Embryonic facial prominence (tissue), 1 donor: Measurements from ENCODE around the gene KIFC1.
"Not testable (repeated sequence)": the region's sequence is repeated elsewhere in the genome, so short reads cannot be mapped to it uniquely, and the experiment has no call there.

Experiments
- DNase-seq: peaks from one replicate; pipeline ENCODE4 v3.0.0-alpha.2; 2016; ENCODE audit errors: extremely low spot score

KIFC1 gene

GRCh38 chr6:33391278-33391921 is at the start of gene KIFC1:
KIFC1 (plus strand) TSS chr6:33391823; CDS start chr6:33391986, 163 bp downstream.
- DNase-seq: peak; percentile 99

GRCh38 chr6:33343606-33343952 is 48.0 kb upstream of the KIFC1 start:
- not testable (repeated sequence) for DNase-seq

- no peak for DNase-seq
These were observed 47.5 kb upstream of the KIFC1 start for GRCh38 chr6:33343953-33344611.

- no peak for DNase-seq
These were observed 46.6 kb upstream of the KIFC1 start for GRCh38 chr6:33344701-33345697.

DNA sequence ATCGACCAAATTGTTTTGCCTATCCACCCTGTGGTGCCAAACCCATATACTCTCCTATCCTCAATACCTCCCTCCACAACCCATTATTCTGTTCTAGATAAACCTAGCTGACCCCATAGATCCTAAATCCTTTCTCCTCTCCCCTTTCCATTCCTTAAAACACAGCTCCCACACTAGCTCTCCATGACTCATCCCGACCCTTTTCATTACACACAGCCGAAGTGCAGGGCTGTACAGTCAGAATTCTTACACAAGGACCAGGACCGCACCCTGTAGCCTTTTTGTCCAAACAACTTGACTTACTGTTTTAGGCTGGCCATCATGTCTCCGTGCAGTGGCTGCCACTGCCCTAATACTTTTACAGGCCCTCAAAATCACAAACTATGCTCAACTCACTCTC is 44.7 kb upstream of the KIFC1 start:
- not testable (repeated sequence) for DNase-seq

GRCh38 chr6:33347816-33348215 is 43.8 kb upstream of the KIFC1 start:
- DNase-seq: no peak

DNA sequence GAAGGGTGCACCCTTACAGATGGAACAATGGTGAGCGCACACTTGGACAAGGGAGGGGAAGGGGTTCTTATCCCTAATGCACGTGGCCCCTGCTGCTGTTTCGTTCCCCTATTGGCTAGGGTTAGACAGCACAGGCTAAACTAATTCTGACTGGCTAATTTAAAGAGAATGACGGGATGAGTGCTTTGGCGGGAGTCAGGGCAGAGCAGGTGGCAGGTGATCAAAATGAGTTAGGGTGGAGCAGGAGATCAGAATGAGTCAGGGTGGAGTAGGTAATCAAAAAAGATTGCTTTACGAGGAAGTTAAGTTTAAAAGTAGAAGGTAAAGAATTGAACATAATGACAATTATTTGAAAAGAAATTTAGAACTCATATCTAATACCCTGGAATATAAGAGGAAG is 35.8 kb upstream of the KIFC1 start:
- DNase-seq: not testable (repeated sequence)

GRCh38 chr6:33356295-33356694 is 35.3 kb upstream of the KIFC1 start:
- DNase-seq: no peak

DNA sequence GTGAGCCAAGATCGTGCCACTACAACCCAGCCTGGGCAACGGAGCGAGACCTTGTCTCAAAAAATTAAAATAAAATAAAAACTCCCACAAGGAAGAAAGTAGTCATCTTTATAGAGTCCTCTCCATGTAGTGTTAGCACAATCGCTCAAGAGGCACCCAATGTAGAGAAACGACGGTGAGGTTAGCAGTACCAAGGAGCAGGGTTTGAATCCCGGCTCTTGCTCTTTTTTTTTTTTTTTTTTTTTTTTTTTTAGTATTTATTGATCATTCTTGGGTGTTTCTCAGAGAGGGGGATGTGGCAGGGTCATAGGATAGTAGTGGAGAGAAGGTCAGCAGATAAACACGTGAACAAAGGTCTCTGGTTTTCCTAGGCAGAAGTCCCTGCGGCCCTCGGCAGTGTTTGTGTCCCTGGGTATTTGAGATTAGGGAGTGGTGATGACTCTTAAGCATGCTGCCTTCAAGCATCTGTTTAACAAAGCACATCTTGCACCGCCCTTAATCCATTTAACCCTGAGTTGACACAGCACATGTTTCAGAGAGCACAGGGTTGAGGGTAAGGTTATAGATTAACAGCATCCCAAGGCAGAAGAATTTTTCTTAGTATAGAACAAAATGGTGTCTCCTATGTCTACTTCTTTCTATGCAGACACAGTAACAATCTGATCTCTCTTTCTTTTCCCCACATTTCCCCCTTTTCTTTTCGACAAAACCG is 34.3 kb upstream of the KIFC1 start:
- DNase-seq: not testable (repeated sequence)

GRCh38 chr6:33359331-33359730 is 32.3 kb upstream of the KIFC1 start:
- no peak for DNase-seq

- not testable (repeated sequence) for DNase-seq
These were observed 28.1 kb upstream of the KIFC1 start for GRCh38 chr6:33363486-33363885.

- not testable (repeated sequence) for DNase-seq
These were observed 27.0 kb upstream of the KIFC1 start for GRCh38 chr6:33364475-33365205.

DNA sequence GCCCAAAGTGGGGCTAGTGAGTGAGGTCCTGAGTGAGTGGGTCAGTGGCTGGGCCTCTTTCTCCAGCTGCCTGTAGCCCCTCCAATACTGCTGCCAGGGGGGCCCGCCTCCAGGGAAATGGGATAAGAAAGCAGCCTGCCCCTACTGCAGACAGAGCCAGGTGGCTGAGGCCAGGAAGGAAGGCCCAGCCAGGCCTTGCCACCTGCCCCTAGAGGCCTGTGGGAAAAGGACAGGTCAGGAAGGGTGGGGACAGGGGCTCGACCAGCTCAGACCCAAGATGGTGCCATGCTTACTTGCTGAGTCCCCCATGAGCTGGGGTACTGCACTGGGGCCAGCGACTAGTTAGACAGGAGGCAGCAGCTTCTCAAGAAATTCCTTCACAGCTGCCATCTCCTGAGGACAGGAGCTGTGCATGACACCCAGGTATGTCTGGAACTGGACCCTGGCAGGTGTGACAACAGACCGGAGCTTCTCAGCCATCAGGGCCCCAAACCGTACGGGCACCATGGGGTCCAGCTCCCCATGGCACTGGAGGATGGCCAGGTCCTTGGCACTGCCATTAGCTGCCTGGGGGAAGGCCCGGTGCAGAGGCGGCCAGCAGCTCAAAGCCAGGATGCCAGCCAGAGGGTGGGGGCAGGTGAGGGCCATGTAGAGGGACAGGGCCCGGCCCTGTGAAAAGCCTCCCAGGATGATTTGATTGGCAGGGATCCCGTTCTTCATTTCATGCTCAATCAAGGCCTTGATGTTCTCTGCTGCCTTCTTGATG is 26.2 kb upstream of the KIFC1 start:
- DNase-seq: not testable (repeated sequence)

DNA sequence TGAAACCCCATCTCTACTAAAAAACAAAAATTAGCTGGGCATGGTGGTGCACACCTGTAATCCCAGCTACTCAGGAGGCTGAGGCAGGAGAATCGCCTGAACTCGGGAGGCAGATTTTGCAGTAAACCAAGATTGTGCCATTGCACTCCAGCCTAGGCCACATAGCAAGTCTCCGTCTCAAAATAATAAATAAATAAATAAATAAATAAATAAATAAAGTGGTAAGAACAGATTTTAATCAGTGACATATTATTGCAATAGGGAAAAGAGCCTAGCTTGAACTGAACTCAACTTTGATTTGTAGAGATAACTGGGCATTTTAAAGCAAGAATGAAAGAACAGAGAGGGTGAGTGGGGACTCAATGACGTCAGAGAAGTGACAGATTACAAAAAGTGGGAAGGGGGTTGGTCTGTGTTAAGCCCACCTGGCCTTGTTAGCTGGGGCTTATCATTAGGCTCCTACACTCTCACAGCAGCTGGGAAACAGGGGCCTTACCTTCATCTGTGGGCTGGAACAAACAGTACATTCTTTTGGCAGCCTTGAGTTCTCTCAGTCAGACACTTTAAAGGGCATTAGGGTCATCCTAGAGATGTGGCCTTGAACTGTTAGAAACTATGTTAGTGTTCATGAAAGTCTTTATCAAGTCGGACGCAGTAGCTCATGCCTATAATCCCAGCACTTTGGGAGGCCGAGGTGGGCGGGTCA is 24.5 kb upstream of the KIFC1 start:
- DNase-seq: no peak

GRCh38 chr6:33367715-33368025 is 24.0 kb upstream of the KIFC1 start:
- not testable (repeated sequence) for DNase-seq

GRCh38 chr6:33371901-33372300 is 19.7 kb upstream of the KIFC1 start:
- DNase-seq: not testable (repeated sequence)

GRCh38 chr6:33372526-33373123 is 19.0 kb upstream of the KIFC1 start:
- DNase-seq: no peak

GRCh38 chr6:33373960-33374910 is 17.4 kb upstream of the KIFC1 start:
- DNase-seq: no peak
